Fibroblast of the conjunctiva (primary cell): ENCODE results near the gene SOX3.

Source experiments
- DNase-seq: peaks from one replicate; pipeline ENCODE4 v3.0.0-alpha.2; 2010; ENCODE audit warnings: low read depth

SOX3 gene

GRCh38 chrX:140504371-140505324, at the start of gene SOX3:
TSS of gene SOX3 (minus strand) at chrX:140505069. CDS start at chrX:140505060, 9 bp downstream.
- no peak for DNase-seq

- DNase-seq: no peak
Measured at GRCh38 chrX:140548985-140549384, 44.1 kb upstream of the SOX3 start.

- DNase-seq: no peak
Measured at GRCh38 chrX:140526171-140526570, 21.3 kb upstream of the SOX3 start.

- DNase-seq: no peak
Measured at GRCh38 chrX:140525448-140525847, 20.6 kb upstream of the SOX3 start.

- no peak for DNase-seq
Measured at GRCh38 chrX:140524556-140524955, 19.7 kb upstream of the SOX3 start.

GRCh38 chrX:140521393-140521792, 16.5 kb upstream of the SOX3 start:
- no peak for DNase-seq

- DNase-seq: no peak
Measured at GRCh38 chrX:140514554-140514953, 9.7 kb upstream of the SOX3 start.

- DNase-seq: no peak
Measured at GRCh38 chrX:140510895-140511295, 6.0 kb upstream of the SOX3 start.

GRCh38 chrX:140510306-140510676, 5.4 kb upstream of the SOX3 start:
- no peak for DNase-seq

GRCh38 chrX:140509468-140510305, 4.8 kb upstream of the SOX3 start:
- DNase-seq: no peak

GRCh38 chrX:140508958-140509357, 4.1 kb upstream of the SOX3 start:
- DNase-seq: no peak

GRCh38 chrX:140507982-140508305, 3.1 kb upstream of the SOX3 start:
- DNase-seq: no peak

- no peak for DNase-seq
Measured at GRCh38 chrX:140507223-140507981, 2.5 kb upstream of the SOX3 start.

GRCh38 chrX:140505421-140506337, 810 bp upstream of the SOX3 start:
- DNase-seq: no peak

GRCh38 chrX:140503714-140504351, 1.0 kb downstream of the SOX3 start:
- no peak for DNase-seq

- DNase-seq: no peak
Measured at GRCh38 chrX:140503238-140503601, 1.6 kb downstream of the SOX3 start.

GRCh38 chrX:140502491-140503237, 2.2 kb downstream of the SOX3 start:
- no peak for DNase-seq

GRCh38 chrX:140501940-140502468, 2.9 kb downstream of the SOX3 start:
- DNase-seq: no peak

GRCh38 chrX:140501321-140501720, 3.5 kb downstream of the SOX3 start:
- DNase-seq: no peak

- DNase-seq: no peak
Measured at GRCh38 chrX:140500441-140500840, 4.4 kb downstream of the SOX3 start.
